GM21381 (cell line): ENCODE results near the gene ENDOU.
A peak's percentile ranks its signal among the peaks of the same experiment; 100 is the strongest.

Experiments used
- ATAC-seq: cut with Tn5 transposase; IDR thresholded peaks from one replicate; pipeline ENCODE4 v1.9.1; 2021; ENCODE audit warnings: mild to moderate bottlenecking, moderate library complexity; ENCODE audit not compliant: unreplicated experiment

ENDOU gene, protein sequence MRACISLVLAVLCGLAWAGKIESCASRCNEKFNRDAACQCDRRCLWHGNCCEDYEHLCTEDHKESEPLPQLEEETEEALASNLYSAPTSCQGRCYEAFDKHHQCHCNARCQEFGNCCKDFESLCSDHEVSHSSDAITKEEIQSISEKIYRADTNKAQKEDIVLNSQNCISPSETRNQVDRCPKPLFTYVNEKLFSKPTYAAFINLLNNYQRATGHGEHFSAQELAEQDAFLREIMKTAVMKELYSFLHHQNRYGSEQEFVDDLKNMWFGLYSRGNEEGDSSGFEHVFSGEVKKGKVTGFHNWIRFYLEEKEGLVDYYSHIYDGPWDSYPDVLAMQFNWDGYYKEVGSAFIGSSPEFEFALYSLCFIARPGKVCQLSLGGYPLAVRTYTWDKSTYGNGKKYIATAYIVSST

DNA sequence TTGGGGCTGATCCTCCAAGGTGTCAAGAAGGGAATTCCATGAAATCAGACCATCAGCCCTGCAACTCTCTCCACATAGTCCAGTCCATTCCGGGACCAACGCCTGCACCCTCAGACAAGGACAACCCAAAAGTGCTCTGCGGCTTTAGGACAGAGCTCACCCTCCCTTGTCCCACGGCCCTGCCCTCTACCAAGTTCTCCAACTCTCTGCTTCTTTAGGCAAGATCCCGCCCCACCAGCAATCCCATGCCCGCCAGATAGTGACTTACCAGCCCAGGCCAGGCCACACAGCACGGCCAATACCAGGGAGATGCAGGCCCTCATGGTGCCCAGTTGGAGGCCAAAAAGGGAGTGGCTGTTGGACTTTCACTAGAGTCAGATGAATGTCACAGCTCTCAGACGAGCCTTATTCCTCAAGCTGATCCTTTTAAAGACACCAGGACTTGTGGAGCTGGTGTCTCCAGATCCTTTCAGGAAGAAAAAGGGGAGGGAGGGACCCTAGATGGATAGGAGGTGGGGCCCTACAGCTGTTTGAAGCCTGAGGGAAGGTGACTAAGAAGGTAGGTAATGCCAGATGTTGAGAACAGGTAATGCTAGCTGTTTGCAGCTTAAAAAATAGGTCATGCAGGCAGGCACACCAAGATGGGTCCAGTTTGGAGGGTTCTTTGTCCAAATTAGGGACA is at the start of gene ENDOU:
Gene ENDOU, minus strand, starts transcription at position 400 of the 682 bp plus-strand sequence. Its CDS starts 77 bp downstream, at position 323.
- ATAC-seq: no peak

DNA sequence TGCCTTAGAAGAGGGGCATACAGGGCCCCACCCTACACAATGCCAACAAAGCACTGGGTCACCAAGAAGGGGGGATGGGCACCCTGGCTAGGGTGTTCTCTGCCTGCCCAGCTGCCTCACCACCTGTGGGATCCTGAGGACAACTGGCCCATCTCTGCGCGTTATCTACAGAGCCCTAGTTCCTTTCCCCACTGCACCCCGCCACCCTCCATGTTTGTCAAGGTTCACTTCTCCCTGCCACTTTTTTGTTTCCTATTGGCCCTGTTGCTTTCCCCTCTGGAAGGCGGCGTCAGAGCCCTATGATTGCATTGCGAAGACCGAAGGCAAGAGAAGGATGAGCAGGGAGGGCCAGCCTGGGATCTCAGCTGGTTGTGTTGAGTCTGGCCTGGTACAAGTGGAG is 49.4 kb upstream of the ENDOU start:
- no peak for ATAC-seq

DNA sequence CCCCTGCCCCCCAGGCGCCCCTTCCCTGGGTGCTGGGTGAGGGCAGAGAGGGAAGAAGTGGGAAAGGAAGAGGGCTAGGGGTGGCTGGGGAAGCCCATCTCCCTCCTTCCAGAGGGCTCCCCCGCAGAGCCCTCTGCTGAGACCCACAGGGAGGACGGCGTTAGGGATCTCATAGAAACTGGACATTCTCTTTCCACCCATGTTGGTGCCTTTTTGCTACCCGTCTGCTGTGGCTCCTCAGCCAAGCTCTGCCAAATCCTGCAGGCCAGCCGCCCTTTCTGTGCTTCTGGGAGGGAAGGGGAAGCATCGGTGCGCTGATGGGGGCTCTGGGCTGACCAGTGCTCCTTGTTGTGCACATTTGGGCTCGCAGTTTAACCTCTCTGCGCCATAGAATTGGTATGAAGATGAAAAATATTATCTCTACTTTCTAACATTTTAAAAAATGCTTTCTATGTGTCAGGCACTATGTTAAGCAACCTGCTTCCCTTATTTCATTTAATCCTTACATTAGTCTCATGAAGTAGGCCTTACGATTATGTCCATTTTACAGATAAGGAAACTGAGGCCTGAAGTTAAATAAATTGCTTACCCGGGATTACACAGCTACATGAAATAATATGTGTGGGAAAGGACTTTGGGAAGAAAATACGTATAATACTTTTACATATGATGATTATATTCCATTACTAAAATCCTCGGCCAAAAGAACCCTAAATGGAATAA is 48.7 kb upstream of the ENDOU start:
- no peak for ATAC-seq

- ATAC-seq: peak; percentile 84
Observed at GRCh38 chr12:47773062-47773857, 48.0 kb upstream of the ENDOU start, which contains the start of gene SLC48A1. TSS of gene SLC48A1 (plus strand) at chr12:47773238. CDS start at chr12:47773305, 67 bp downstream.

- ATAC-seq: no peak
Observed at GRCh38 chr12:47772738-47773061, 47.4 kb upstream of the ENDOU start.

- no peak for ATAC-seq
Observed at GRCh38 chr12:47772094-47772660, 46.9 kb upstream of the ENDOU start.

GRCh38 chr12:47771304-47771703 is 46.0 kb upstream of the ENDOU start:
- no peak for ATAC-seq

- no peak for ATAC-seq
Observed at GRCh38 chr12:47770086-47770726, 44.9 kb upstream of the ENDOU start.

DNA sequence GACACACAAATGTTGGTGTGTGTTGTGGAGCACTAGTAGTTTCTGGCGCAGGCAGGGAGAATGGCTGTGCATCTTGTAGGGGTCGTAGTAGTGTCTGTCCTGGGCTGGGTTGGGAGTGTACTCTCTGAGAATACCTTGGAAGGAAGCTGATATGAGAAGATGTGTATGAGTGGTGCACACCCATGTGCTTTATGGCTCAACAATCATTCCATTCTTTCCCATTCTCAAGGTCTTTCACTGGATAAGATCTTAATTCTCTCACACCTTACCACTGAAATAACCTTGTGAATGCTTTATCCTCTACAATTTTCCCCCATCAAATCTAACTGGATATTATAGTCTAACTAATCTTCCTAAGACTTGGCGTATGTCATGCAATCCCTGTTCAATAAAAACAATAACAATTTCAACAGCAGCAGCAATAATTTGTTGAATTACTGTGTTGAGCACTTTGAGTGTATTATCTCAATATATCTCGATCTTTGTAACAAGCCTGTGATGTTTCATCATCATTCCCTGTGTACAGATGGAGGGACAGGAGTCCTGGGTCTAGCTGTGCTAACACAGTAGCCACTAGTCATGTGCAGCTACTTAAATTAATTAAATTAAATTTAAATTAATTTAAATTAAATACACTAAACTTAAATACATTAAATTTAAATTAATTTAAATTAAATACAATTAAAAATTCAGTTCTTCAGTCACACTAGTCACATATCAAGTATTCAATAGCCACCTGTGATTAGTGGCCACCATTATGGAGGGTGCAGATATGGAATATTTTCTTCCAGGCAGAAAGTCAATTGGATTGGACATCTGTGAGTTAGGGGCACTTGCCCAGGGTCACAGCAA is 44.2 kb upstream of the ENDOU start:
- no peak for ATAC-seq

DNA sequence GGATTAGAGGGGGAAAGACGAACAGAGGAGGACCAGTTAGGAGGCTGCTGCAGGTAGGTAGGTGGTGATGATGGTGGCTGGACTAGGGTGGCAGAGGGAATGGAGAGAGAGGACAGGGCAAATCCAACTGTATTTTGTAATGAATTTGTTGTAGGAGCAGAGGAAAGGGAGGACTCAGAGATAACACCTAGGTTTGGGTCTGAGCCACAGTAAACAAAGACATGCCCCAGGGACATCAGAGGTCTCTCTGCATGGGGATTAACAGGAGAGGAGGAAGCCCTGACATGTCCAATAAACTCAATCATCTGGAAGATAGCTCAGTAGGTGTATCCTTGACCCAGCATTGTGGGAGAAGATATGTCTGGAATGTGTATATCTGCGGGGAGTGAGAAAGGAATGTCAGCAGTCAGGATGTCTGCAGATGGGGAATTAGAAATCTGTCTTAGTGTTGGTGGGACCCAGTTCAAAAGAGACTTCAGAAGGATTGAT is 43.1 kb upstream of the ENDOU start:
- no peak for ATAC-seq

DNA sequence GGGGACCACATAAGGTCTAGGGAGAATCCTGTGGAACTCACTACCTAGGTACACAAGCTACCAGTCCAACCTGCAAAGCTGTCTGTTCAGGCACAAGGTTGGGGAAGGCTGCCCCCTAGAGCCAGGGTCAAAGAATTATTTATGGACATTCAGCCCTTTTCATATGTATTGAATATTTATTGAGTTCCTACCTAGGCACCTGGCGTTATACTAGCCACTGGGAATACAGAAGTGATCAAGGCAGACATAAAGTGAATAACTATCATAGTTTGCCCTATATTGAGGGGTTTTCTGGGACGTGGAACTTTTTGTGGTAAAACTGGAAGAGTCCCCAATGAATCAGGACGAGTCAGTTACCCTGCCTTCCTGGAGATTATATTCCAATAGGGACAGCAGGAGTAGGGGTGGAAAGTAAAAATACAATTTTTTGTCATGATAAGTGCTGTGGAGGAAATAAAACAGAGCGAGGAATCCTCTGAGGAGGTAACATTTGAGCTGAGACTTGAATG is 42.0 kb upstream of the ENDOU start:
- ATAC-seq: no peak

DNA sequence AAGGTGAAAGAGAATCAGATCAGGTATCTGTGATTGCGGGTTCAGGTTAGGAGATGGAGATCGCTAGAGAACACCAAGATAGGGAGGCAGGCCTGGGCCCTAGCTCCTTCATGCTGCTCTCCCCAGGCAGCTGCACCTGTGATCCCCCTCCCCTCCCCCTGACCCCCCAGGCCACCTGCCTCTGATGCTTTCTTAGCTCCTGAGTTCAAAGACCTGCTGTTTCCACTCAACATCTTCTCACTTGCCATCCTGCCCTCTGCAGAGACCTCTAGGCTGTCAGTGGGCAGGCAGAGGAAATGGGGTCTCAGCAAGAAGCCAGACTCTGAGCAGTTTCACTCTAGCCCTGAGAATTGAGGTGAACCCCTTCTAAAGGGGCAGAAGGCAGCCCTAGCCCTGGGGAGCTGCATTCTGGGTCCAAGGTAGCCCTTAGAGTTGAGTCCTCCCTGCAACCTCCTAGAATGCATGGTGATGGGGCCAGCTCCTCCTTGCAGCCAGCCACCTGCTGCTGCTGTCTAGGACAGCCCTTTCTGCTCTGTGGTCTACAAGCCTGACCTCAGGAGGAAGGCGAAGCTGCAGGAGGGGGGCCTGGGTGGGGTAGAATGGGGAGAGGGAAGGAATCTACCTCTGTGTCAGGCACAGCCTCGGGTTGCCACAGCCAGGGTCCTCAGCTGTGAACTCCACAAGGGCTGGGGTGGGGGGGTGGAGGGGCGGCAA is 41.4 kb upstream of the ENDOU start:
- no peak for ATAC-seq

GRCh38 chr12:47763481-47764346 is 38.4 kb upstream of the ENDOU start:
- ATAC-seq: no peak

DNA sequence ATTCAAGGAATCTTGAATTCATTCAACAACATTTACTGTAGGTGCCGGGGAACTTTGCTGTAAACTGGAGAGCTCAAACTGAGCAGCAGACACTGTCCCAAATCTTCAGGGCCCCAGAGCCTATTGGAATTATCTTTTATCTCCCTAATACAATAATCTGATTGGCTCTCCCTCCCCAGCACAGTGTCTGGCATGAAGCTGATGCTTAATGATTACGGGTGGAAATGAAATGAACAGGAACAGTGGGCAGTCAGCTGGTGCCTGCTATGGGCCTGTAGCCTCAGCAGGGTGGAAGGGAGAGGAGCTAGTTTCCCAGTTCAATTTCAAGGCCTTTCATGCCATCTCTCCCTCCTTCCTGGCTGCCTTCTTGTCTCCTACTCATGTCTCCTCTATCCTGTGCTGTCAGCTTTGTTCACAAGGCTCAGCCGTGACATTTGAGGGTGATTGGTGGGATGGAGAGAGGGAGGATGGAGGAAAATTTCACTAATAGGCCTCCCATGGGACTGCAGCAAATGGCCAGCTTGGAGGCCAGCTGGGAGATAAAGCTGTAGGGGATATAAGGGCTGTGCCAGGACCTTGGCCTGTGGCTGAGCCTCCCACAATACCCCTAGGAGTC is 37.7 kb upstream of the ENDOU start:
- ATAC-seq: no peak

DNA sequence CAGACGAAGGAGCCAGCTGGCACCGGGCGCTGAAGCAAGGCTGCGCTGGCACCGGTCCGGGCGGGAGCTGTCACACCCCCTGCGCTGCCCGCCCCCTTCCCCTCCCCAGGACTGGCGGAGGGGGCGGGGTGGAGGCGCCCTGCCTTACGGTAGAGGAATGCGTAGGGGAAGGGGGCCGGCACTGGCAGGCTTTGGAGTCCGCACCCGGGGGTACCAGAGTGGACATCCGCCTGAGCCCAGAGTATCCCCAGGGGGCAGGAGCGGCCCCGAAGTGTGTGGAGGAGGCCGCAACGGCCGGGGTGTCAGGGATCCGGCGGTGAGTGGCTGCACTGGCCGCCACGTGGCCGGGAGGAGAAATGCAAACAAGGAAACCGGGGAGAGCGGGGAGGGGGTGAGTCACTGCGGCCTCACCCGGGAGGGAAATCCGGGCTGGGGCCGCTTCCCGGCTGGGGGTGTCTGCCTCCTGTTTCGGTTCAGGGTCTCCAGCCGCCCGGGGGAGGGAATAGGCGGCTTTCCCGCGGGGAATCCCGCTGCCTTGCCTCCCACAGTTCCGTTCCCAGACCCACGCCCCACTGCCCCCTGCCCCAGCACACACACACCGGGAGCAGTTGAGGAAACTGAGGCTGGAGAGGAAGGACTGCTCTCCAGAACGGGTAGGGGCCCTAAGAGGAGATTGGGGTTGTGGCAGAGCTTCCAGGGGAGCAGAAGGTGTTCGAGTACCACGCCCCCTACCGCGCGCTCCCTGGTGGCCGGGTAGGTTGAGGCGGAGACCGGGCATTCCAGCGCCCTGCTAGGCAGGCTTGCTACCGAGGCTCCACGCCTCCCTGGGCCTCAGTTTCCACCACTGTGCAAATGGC is 33.8 kb upstream of the ENDOU start, which contains the start of gene RAPGEF3:
Gene RAPGEF3, minus strand, starts transcription at position 47 of the 857 bp plus-strand sequence. CDS start 324 bp downstream, outside the sequence.
- peak; percentile 56 for ATAC-seq

DNA sequence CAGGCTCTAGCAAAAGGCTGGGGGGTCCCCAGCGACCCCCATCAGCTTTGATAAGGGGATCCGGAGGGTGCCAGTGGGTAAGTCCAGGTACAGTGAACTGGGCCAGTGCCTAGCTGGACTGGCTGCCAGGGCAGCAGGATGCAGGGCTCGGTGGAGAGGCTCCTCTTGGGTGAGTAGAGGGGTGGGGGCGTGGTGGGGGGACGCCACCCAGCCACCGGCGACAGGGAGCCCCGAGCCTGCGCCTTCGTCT is 33.2 kb upstream of the ENDOU start:
- no peak for ATAC-seq
